CD8-positive, alpha-beta memory T cell (primary cell): Measurements from ENCODE around the gene GMEB2. TPM values are rescaled to one million over a fixed set of nuclear protein-coding genes. Genes with fewer than 3 reads are reported as not detected.

ENCODE experiments used
- CTCF ChIA-PET: fragments of 350-600 bp; sonication (Branson Sonifier 250); formaldehyde crosslinking; loops from one replicate; lab custom pipeline; 2021; ENCODE audit warnings: antibody characterized with exemption; lab: Charles Lee
- POLR2A ChIA-PET: fragments of 350-600 bp; sonication (Branson Sonifier 250); formaldehyde crosslinking; loops from one replicate; lab custom pipeline; 2021; ENCODE audit warnings: antibody characterized with exemption; lab: Charles Lee
- DNase-seq, 5 donors: peaks; one replicate each; pipeline versions ENCODE4 v3.0.0 to v3.0.0-alpha.2; 2020 to 2022; ENCODE audit warnings: mixed read lengths in 1 of 5
- H3K27ac ChIP-seq: one replicate; pipeline ENCODE4 v1.7.0; 2013; ENCODE audit warnings: low read depth, mild to moderate bottlenecking, low read length, moderate library complexity
- H3K27me3 ChIP-seq: 2 replicates; pipeline ENCODE4 v1.7.0; 2013; ENCODE audit warnings: low read length, mild to moderate bottlenecking; ENCODE audit not compliant: insufficient read depth, poor library complexity, severe bottlenecking
- H3K36me3 ChIP-seq: 2 replicates; pipeline ENCODE4 v1.7.0; 2013; ENCODE audit warnings: mild to moderate bottlenecking, low read length, moderate library complexity; ENCODE audit not compliant: insufficient read depth
- H3K4me1 ChIP-seq: 2 replicates; pipeline ENCODE4 v1.7.0; 2013; ENCODE audit warnings: mild to moderate bottlenecking, low read length, moderate library complexity; ENCODE audit not compliant: insufficient read depth
- H3K4me3 ChIP-seq: 2 replicates; pipeline ENCODE4 v1.7.0; 2013; ENCODE audit warnings: mild to moderate bottlenecking, low read length
- H3K9me3 ChIP-seq: 2 replicates; pipeline ENCODE4 v1.7.0; 2013; ENCODE audit warnings: mild to moderate bottlenecking, low read length
- H3K27ac Mint-ChIP-seq, 8 donors: one replicate each; pipeline ENCODE4 v1.8.0; 2020 to 2021; ENCODE audit warnings: mixed read lengths in 8 of 8, mild to moderate bottlenecking in 6 of 8, inconsistent platforms in 3 of 8, moderate library complexity in 3 of 8
- H3K27me3 Mint-ChIP-seq, 2 donors: one replicate each; pipeline ENCODE4 v1.8.0; 2020 to 2021; ENCODE audit warnings: mixed read lengths in 2 of 2, mild to moderate bottlenecking in 1 of 2, moderate library complexity in 1 of 2
- H3K36me3 Mint-ChIP-seq, 3 donors: one replicate each; pipeline ENCODE4 v1.8.0; 2020 to 2021; ENCODE audit warnings: mixed read lengths in 3 of 3, inconsistent platforms in 1 of 3, mild to moderate bottlenecking in 1 of 3
- H3K4me1 Mint-ChIP-seq, 3 donors: one replicate each; pipeline ENCODE4 v1.8.0; 2020 to 2021; ENCODE audit warnings: mixed read lengths in 3 of 3, inconsistent platforms in 1 of 3, mild to moderate bottlenecking in 1 of 3
- H3K4me3 Mint-ChIP-seq, 7 donors: one replicate each; pipeline ENCODE4 v1.8.0; 2020 to 2021; ENCODE audit warnings: mixed read lengths in 7 of 7, mild to moderate bottlenecking in 6 of 7, moderate library complexity in 4 of 7, inconsistent platforms in 2 of 7
- H3K9me3 Mint-ChIP-seq, 5 donors: one replicate each; pipeline ENCODE4 v1.8.0; 2020 to 2022; ENCODE audit warnings: mixed read lengths in 5 of 5, mild to moderate bottlenecking in 3 of 5, moderate library complexity in 2 of 5, inconsistent platforms in 1 of 5
- polyA plus RNA-seq: library from polyadenylated mRNA; unstranded; fragments of 300-500 nt; fragmentation: Illumina TruSeq; gene quantifications from one replicate; pipeline ENCODE4 v1.2.3, GENCODE V29; 2021
- total RNA-seq, 2 experiments: library from RNA; stranded (reverse); gene quantifications; one replicate each; pipeline ENCODE4 v1.2.3, GENCODE V29; 2021

The GMEB2 gene
- total and polyA plus RNA-seq, 3 experiments from 2014 or later, result 14.3 to 15.5 (median 14.8) TPM

- Mint-ChIP-seq H3K27ac (no peak overlapping the region), H3K9me3 (no peaks in the 10 kb centered on the region), H3K36me3 (peaks cover 7 to 74% (median 10%) of the 10 kb centered on the region in 3 donors), H3K4me1 (no peaks in the 10 kb centered on the region), H3K27me3 (no peaks in the 10 kb centered on the region), H3K4me3 (no peak overlapping the region)
- ChIA-PET CTCF (no interaction called here), POLR2A (no interaction called here)
- peaks cover 30% of the 10 kb centered on the region for H3K36me3 ChIP-seq
- DNase-seq, result no peak
- H3K27me3 ChIP-seq, result no peaks in the 10 kb centered on the region
- no peaks in the 10 kb centered on the region for H3K4me1 ChIP-seq
- no peak overlapping the region for H3K27ac ChIP-seq
- H3K9me3 ChIP-seq, result no peaks in the 10 kb centered on the region
- no peak overlapping the region for H3K4me3 ChIP-seq
Measured at GRCh38 chr20:63594043-63594561, 32.8 kb downstream of the GMEB2 start.

GRCh38 chr20:63592661-63593060 lies 34.2 kb downstream of the GMEB2 start:
- no peak for DNase-seq
- Histone ChIP-seq H3K27ac (no peak overlapping the region), H3K4me1 (peaks cover 8% of the 10 kb centered on the region), H3K27me3 (no peaks in the 10 kb centered on the region), H3K4me3 (no peak overlapping the region), H3K36me3 (peaks cover 30% of the 10 kb centered on the region), H3K9me3 (no peaks in the 10 kb centered on the region)
- ChIA-PET CTCF (no interaction called here), POLR2A (no interaction called here)
- peaks cover 9 to 71% (median 10%) of the 10 kb centered on the region in 3 donors for H3K36me3 Mint-ChIP-seq
- no peaks in the 10 kb centered on the region for H3K27me3 Mint-ChIP-seq
- H3K4me1 Mint-ChIP-seq, result no peaks in the 10 kb centered on the region
- no peaks in the 10 kb centered on the region for H3K9me3 Mint-ChIP-seq
- H3K4me3 Mint-ChIP-seq, result no peak overlapping the region
- H3K27ac Mint-ChIP-seq, result no peak overlapping the region

GRCh38 chr20:63591786-63592355 lies 35.0 kb downstream of the GMEB2 start:
- no peaks in the 10 kb centered on the region for H3K9me3 Mint-ChIP-seq
- Histone ChIP-seq H3K27ac (no peak overlapping the region), H3K9me3 (no peaks in the 10 kb centered on the region), H3K4me1 (peaks cover 13% of the 10 kb centered on the region), H3K27me3 (no peaks in the 10 kb centered on the region), H3K36me3 (peaks cover 30% of the 10 kb centered on the region), H3K4me3 (no peak overlapping the region)
- no peak overlapping the region for H3K4me3 Mint-ChIP-seq
- DNase-seq, result no peak
- no peak overlapping the region for H3K27ac Mint-ChIP-seq
- H3K36me3 Mint-ChIP-seq, result peaks cover 10 to 73% (median 11%) of the 10 kb centered on the region in 3 donors
- no peaks in the 10 kb centered on the region for H3K27me3 Mint-ChIP-seq
- H3K4me1 Mint-ChIP-seq, result no peaks in the 10 kb centered on the region
- ChIA-PET CTCF (no interaction called here), POLR2A (no interaction called here)

GRCh38 chr20:63591147-63591533 lies 35.8 kb downstream of the GMEB2 start:
- Mint-ChIP-seq H3K27me3 (no peaks in the 10 kb centered on the region), H3K9me3 (no peaks in the 10 kb centered on the region), H3K36me3 (peaks cover 10 to 71% (median 11%) of the 10 kb centered on the region in 3 donors), H3K4me3 (no peak overlapping the region), H3K27ac (no peak overlapping the region), H3K4me1 (no peaks in the 10 kb centered on the region)
- no peak overlapping the region for H3K27ac ChIP-seq
- ChIA-PET CTCF (no interaction called here), POLR2A (no interaction called here)
- no peak overlapping the region for H3K4me3 ChIP-seq
- H3K9me3 ChIP-seq, result no peaks in the 10 kb centered on the region
- H3K27me3 ChIP-seq, result no peaks in the 10 kb centered on the region
- H3K4me1 ChIP-seq, result peaks cover 13% of the 10 kb centered on the region
- DNase-seq, result no peak
- H3K36me3 ChIP-seq, result peaks cover 30% of the 10 kb centered on the region

- Histone ChIP-seq H3K36me3 (peaks cover 30% of the 10 kb centered on the region), H3K4me1 (peaks cover 13% of the 10 kb centered on the region), H3K9me3 (no peaks in the 10 kb centered on the region), H3K4me3 (no peak overlapping the region), H3K27ac (no peak overlapping the region), H3K27me3 (no peaks in the 10 kb centered on the region)
- peaks cover 10 to 68% (median 11%) of the 10 kb centered on the region in 3 donors for H3K36me3 Mint-ChIP-seq
- ChIA-PET POLR2A (no interaction called here), CTCF (no interaction called here)
- H3K4me3 Mint-ChIP-seq, result no peak overlapping the region
- H3K4me1 Mint-ChIP-seq, result no peaks in the 10 kb centered on the region
- DNase-seq, result no peak
- peak overlapping the region in 1 of 8 donors; percentile 81 for H3K27ac Mint-ChIP-seq
- no peaks in the 10 kb centered on the region for H3K9me3 Mint-ChIP-seq
- H3K27me3 Mint-ChIP-seq, result no peaks in the 10 kb centered on the region
Measured at GRCh38 chr20:63590218-63591146, 36.4 kb downstream of the GMEB2 start.

- Mint-ChIP-seq H3K4me1 (no peaks in the 10 kb centered on the region), H3K9me3 (no peaks in the 10 kb centered on the region), H3K4me3 (no peak overlapping the region), H3K27ac (peak overlapping the region in 1 of 8 donors; percentile 81), H3K27me3 (no peaks in the 10 kb centered on the region), H3K36me3 (peaks cover 10 to 60% (median 11%) of the 10 kb centered on the region in 3 donors)
- DNase-seq, result no peak
- H3K4me1 ChIP-seq, result peaks cover 13% of the 10 kb centered on the region
- peaks cover 30% of the 10 kb centered on the region for H3K36me3 ChIP-seq
- no peaks in the 10 kb centered on the region for H3K9me3 ChIP-seq
- CTCF ChIA-PET, result no interaction called here
- no peak overlapping the region for H3K27ac ChIP-seq
- H3K4me3 ChIP-seq, result no peak overlapping the region
- POLR2A ChIA-PET, result no interaction called here
- H3K27me3 ChIP-seq, result no peaks in the 10 kb centered on the region
Measured at GRCh38 chr20:63589261-63590217, 37.4 kb downstream of the GMEB2 start.

GRCh38 chr20:63588641-63589041 lies 38.3 kb downstream of the GMEB2 start:
- Histone ChIP-seq H3K9me3 (no peaks in the 10 kb centered on the region), H3K36me3 (peaks cover 22% of the 10 kb centered on the region), H3K4me3 (no peak overlapping the region), H3K27ac (no peak overlapping the region), H3K4me1 (peaks cover 13% of the 10 kb centered on the region), H3K27me3 (no peaks in the 10 kb centered on the region)
- POLR2A ChIA-PET, result interaction anchor here (1.2 kb wide), 1 partner anchor 53 kb away, joined by 3 read pairs; no protein-coding TSS in a partner anchor
- H3K27ac Mint-ChIP-seq, result no peak overlapping the region
- H3K36me3 Mint-ChIP-seq, result peaks cover 10 to 53% (median 11%) of the 10 kb centered on the region in 3 donors
- H3K4me3 Mint-ChIP-seq, result no peak overlapping the region
- H3K27me3 Mint-ChIP-seq, result no peaks in the 10 kb centered on the region
- no peaks in the 10 kb centered on the region for H3K4me1 Mint-ChIP-seq
- CTCF ChIA-PET, result no interaction called here
- H3K9me3 Mint-ChIP-seq, result no peaks in the 10 kb centered on the region
- no peak for DNase-seq
